ENCODE measurements around the gene DUSP2.

DUSP2 gene

GRCh38 chr2:96174251-96175144 lies 29.3 kb upstream of the DUSP2 start:
- DNase-seq (ENCODE audit: low read depth), result no peak
- TF ChIP-seq CTCF (IDR thresholded peaks at IDR 0.05; ENCODE audit: control insufficient read depth, extremely low read depth, insufficient read depth), result peak; percentile 90
- no peak overlapping the region for H3K4me3 ChIP-seq (ENCODE audit: low read depth, low read length)

- no peak for DNase-seq (ENCODE audit: low read depth)
- no peak overlapping the region for H3K4me3 ChIP-seq (ENCODE audit: low read depth, low read length)
- TF ChIP-seq CTCF (IDR thresholded peaks at IDR 0.05; ENCODE audit: control insufficient read depth, extremely low read depth, insufficient read depth), result no peak
Observed at GRCh38 chr2:96171831-96172230, 26.6 kb upstream of the DUSP2 start.

GRCh38 chr2:96170626-96171025 lies 25.4 kb upstream of the DUSP2 start:
- no peak for DNase-seq (ENCODE audit: low read depth)
- no peak for TF ChIP-seq CTCF (IDR thresholded peaks at IDR 0.05; ENCODE audit: control insufficient read depth, extremely low read depth, insufficient read depth)
- no peak overlapping the region for H3K4me3 ChIP-seq (ENCODE audit: low read depth, low read length)

- no peak overlapping the region for H3K4me3 ChIP-seq (ENCODE audit: low read depth, low read length)
- no peak for DNase-seq (ENCODE audit: low read depth)
- TF ChIP-seq CTCF (IDR thresholded peaks at IDR 0.05; ENCODE audit: control insufficient read depth, extremely low read depth, insufficient read depth), result no peak
Observed at GRCh38 chr2:96169868-96170507, 24.7 kb upstream of the DUSP2 start.

- no peak for TF ChIP-seq CTCF (IDR thresholded peaks at IDR 0.05; ENCODE audit: control insufficient read depth, extremely low read depth, insufficient read depth)
- no peak for DNase-seq (ENCODE audit: low read depth)
- no peak overlapping the region for H3K4me3 ChIP-seq (ENCODE audit: low read depth, low read length)
Observed at GRCh38 chr2:96167407-96168013, 22.3 kb upstream of the DUSP2 start.

- no peak for TF ChIP-seq CTCF (IDR thresholded peaks at IDR 0.05; ENCODE audit: control insufficient read depth, extremely low read depth, insufficient read depth)
- DNase-seq (ENCODE audit: low read depth), result no peak
- no peak overlapping the region for H3K4me3 ChIP-seq (ENCODE audit: low read depth, low read length)
Observed at GRCh38 chr2:96164459-96165184, 19.4 kb upstream of the DUSP2 start.
